ENCODE data around the gene PFKL.

- TF ChIP-seq POLR2AphosphoS5 (IDR thresholded peaks at IDR 0.05; ENCODE audit: low read depth, low read length) (no peak), TAF1 (IDR thresholded peaks at IDR 0.05; ENCODE audit: borderline replicate concordance, insufficient read depth, low read length) (no peak), SIN3A (IDR thresholded peaks at IDR 0.05; ENCODE audit: borderline replicate concordance, insufficient read depth, low read length) (no peak), FOXP2 (optimal IDR thresholded peaks at IDR 0.05; ENCODE audit: borderline replicate concordance, extremely low read depth, extremely low read length, insufficient read depth) (no peak)
- TF ChIP-seq, protein P1, sequence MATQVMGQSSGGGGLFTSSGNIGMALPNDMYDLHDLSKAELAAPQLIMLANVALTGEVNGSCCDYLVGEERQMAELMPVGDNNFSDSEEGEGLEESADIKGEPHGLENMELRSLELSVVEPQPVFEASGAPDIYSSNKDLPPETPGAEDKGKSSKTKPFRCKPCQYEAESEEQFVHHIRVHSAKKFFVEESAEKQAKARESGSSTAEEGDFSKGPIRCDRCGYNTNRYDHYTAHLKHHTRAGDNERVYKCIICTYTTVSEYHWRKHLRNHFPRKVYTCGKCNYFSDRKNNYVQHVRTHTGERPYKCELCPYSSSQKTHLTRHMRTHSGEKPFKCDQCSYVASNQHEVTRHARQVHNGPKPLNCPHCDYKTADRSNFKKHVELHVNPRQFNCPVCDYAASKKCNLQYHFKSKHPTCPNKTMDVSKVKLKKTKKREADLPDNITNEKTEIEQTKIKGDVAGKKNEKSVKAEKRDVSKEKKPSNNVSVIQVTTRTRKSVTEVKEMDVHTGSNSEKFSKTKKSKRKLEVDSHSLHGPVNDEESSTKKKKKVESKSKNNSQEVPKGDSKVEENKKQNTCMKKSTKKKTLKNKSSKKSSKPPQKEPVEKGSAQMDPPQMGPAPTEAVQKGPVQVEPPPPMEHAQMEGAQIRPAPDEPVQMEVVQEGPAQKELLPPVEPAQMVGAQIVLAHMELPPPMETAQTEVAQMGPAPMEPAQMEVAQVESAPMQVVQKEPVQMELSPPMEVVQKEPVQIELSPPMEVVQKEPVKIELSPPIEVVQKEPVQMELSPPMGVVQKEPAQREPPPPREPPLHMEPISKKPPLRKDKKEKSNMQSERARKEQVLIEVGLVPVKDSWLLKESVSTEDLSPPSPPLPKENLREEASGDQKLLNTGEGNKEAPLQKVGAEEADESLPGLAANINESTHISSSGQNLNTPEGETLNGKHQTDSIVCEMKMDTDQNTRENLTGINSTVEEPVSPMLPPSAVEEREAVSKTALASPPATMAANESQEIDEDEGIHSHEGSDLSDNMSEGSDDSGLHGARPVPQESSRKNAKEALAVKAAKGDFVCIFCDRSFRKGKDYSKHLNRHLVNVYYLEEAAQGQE (IDR thresholded peaks at IDR 0.05; ENCODE audit: insufficient read depth in 1 of 2, low read depth in 2 of 2, low read length in 2 of 2) = no peak
Measured at GRCh38 chr21:44255511-44255981, 44.3 kb upstream of the PFKL start.
